ENCODE measurements around the gene PCTP.

The PCTP gene

DNA sequence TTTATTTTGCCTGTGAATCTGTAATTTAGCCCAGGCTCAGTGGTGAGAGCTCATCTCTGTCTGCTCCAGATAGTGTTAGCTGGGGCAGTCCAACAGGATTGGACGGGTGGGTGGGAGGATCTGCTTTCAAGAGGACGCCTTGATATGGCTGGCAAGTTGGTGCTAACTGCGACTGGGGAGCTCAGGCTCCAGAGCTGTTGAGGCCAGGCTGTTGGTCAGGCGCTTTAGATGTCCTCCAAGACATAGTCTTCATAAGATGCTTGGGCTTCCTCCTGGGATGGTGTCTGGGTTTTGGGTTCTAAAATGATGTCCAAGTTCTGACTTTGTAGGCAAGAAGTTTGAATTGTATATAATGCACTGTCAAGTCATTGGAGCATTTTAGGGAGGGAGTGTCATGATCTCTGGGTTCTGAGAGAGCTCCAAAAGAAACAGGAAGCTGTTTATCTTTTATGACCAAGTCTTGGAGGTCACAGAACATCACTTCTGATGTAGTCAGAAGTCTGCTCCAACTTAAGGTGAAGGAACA lies 12.8 kb upstream of the PCTP start:
- CTCF ChIA-PET, result interaction anchor here (1.1 to 13.8 kb wide), 6 partner anchors 9 to 211 kb away, joined by 3 to 184 read pairs (median 6); partner anchors contain the start of genes PCTP and TMEM100
- POLR2A ChIA-PET, result no interaction called here

DNA sequence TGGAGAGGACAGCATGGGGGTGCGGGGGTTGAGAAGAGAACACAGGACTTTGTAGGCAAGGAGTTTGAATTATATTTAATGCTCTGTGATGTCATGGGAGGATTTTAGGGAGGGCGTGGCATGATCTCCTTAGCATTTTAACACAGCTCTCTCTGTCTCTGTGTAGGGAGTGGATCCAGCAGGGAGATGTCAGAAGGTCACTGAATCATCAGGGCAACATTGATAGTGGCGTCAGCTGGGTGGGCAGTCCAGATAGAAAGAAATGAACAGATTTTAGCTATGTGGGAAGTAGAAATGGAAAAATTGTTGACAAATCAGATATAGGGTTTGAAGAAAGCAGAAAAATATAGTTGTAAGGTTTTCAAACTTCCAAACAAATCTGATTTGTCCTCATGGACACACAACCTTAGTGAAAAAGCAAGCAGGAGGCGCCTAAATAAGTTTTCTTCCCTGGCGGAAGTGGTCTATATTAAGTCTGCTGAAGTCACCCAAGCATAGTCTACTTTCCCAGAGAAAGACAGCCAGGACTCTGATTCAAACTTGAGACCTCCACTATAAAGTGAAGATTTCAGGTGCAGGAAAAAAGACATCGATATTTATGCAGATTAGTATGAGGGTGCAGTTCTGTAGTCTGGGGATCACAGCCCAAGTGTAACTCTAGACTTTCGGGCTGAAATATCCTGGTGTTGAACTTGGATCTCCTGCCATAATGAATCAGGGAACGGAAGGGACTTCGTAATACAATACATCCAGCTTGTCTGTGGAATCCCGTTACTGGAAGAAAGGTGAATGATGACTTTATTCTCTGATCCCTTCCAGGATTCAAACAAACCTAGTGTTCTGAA lies 10.1 kb upstream of the PCTP start:
- TF ChIP-seq, protein P1, sequence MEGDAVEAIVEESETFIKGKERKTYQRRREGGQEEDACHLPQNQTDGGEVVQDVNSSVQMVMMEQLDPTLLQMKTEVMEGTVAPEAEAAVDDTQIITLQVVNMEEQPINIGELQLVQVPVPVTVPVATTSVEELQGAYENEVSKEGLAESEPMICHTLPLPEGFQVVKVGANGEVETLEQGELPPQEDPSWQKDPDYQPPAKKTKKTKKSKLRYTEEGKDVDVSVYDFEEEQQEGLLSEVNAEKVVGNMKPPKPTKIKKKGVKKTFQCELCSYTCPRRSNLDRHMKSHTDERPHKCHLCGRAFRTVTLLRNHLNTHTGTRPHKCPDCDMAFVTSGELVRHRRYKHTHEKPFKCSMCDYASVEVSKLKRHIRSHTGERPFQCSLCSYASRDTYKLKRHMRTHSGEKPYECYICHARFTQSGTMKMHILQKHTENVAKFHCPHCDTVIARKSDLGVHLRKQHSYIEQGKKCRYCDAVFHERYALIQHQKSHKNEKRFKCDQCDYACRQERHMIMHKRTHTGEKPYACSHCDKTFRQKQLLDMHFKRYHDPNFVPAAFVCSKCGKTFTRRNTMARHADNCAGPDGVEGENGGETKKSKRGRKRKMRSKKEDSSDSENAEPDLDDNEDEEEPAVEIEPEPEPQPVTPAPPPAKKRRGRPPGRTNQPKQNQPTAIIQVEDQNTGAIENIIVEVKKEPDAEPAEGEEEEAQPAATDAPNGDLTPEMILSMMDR (IDR thresholded peaks at IDR 0.05; ENCODE audit: insufficient read depth, low read length, missing control alignments), result no peak
- CTCF ChIA-PET, result interaction anchor here (0.6 to 1.5 kb wide), 4 partner anchors 10 to 114 kb away, joined by 3 to 5 read pairs (median 3); partner anchors contain the start of gene PCTP

More for the DNA sequence above, 12.8 kb upstream of the PCTP start:
- TF ChIP-seq, protein P1 (IDR thresholded peaks at IDR 0.05; ENCODE audit: insufficient read depth, low read length, missing control alignments), result no peak
- no peak for DNase-seq (ENCODE audit: low read depth, low spot score)
- no peak overlapping the region for H3K4me3 ChIP-seq (ENCODE audit: low read depth, low read length)

DNA sequence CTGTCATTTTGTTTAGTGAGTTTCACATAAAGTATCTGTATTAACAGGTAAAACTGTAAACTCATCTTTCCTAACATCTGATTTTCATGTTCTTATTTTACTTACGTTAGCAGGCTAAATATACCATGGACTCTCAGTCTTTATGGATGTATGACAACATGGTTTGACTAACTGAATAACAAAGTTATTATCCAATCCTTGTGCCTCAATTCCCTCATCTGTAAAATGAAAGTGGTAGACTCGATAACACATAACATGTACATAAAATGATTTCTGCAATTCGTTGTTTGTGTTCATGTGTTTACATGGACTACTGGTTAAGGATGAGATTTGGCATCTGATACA lies 9.5 kb upstream of the PCTP start:
- TF ChIP-seq, protein P1 (IDR thresholded peaks at IDR 0.05; ENCODE audit: insufficient read depth, low read length, missing control alignments), result no peak
- CTCF ChIA-PET, result interaction anchor here (1.2 to 1.5 kb wide), 3 partner anchors 9 to 29 kb away, joined by 3 to 5 read pairs (median 4); partner anchors contain the start of gene PCTP
- POLR2A ChIA-PET, result no interaction called here
- no peak for DNase-seq (ENCODE audit: low read depth, low spot score)
- no peak overlapping the region for H3K4me3 ChIP-seq (ENCODE audit: low read depth, low read length)

More for the DNA sequence above, 10.1 kb upstream of the PCTP start:
- POLR2A ChIA-PET, result no interaction called here
- DNase-seq (ENCODE audit: low read depth, low spot score), result no peak
- no peak overlapping the region for H3K4me3 ChIP-seq (ENCODE audit: low read depth, low read length)

DNA sequence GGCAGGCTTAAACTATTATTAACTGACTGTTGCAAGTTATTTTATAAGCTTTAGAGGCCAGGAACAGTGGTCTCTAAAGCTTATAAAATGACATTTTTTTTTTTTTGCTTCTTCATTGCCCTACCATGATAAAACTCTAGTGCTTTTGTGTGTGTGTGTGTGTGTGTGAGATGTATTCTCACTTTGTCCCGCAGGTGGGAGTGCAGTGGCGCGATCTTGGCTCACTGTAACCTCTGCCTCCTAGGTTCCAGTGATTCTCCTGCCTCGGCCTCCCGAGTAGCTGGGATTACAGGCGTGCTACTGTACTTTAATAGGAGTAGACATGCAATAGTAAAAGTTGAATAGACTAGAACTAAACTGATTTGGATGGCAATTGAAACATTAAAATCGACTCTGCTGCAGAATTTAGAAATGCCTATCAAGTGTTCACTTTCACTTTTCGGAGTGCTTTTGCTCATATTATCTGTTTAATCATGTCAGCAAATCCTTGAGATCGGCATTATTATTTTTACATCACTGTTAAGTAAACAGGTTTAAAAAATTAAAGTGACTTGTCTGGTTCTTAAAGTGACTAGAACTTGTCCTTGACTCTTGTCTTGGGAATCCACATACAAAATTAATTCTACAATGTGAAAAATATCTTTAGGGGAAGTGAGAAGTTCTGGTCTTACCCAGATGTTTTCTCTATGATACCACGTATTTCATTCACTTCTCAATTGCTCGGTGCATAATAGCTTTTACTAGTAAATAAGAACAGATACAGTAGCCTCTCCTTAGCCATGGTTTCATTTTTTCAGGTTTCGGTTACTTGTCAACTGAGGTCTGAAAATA lies 8.4 kb upstream of the PCTP start:
- TF ChIP-seq, protein P1 (IDR thresholded peaks at IDR 0.05; ENCODE audit: insufficient read depth, low read length, missing control alignments), result no peak
- ChIA-PET POLR2A (no interaction called here), CTCF (interaction anchor here (1.0 to 2.4 kb wide), 6 partner anchors 8 to 216 kb away, joined by 3 to 10 read pairs (median 5); partner anchors contain the start of gene PCTP)
- no peak for DNase-seq (ENCODE audit: low read depth, low spot score)
- H3K4me3 ChIP-seq (ENCODE audit: low read depth, low read length), result no peak overlapping the region

DNA sequence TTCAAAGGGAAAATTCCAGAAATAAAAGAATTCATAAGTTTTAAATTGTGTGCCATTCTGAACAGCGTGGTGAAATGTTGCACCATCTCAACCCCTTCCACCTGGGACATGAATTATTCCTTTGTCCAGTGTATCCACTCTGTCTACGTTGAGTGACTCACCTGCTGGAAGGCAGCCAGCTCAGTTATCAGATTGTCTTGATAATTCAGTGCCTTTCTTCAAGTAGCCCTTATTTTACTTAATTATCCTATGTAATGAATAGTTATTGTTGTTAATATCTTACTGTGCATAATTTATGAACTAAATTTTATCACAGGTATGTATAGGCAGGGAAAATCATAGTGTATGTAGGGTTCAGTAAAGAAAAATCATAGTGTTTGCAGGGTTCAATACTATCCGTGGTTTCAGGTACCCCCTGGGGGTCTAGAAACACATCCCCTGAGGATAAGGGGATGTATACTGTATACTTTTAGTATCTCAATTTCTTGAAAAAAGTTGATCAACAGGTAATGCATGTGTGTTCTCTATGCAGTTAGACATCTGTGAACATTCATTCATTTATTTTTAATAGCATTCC lies 7.7 kb upstream of the PCTP start:
- no peak for DNase-seq (ENCODE audit: low read depth, low spot score)
- H3K4me3 ChIP-seq (ENCODE audit: low read depth, low read length), result no peak overlapping the region
- TF ChIP-seq, protein P1 (IDR thresholded peaks at IDR 0.05; ENCODE audit: insufficient read depth, low read length, missing control alignments), result no peak
- ChIA-PET POLR2A (no interaction called here), CTCF (interaction anchor here (1.1 to 2.4 kb wide), 3 partner anchors 9 to 217 kb away, joined by 5 to 10 read pairs (median 5); no protein-coding TSS in a partner anchor)
